DND-41 (cell line): ENCODE data around the gene SEL1L2.

ENCODE experiments used
- ATAC-seq: fragments of 200-7000 bp; cut with Tn5 transposase; 3 replicates; pipeline ENCODE4 v1.9.1; 2021; ENCODE audit warnings: low read depth; ENCODE audit not compliant: insufficient read depth
- DNase-seq: peaks from one replicate; pipeline ENCODE4 v3.0.0-alpha.2; 2020
- H2AFZ ChIP-seq: 2 replicates; pipeline ENCODE4 v1.6.0; 2012; ENCODE audit warnings: low read depth, low read length
- H3K27ac ChIP-seq: 2 replicates; pipeline ENCODE4 v1.5.1; 2012; ENCODE audit warnings: low read length, inconsistent platforms
- H3K27me3 ChIP-seq: fragments of 200-600 bp; sonication (generic); 2 replicates; pipeline ENCODE4 v1.6.0; 2012; ENCODE audit warnings: low read length, mild to moderate bottlenecking, inconsistent platforms; ENCODE audit not compliant: insufficient read depth, poor library complexity
- H3K36me3 ChIP-seq: 2 replicates; pipeline ENCODE4 v1.5.1; 2012; ENCODE audit warnings: low read length, inconsistent platforms; ENCODE audit not compliant: insufficient read depth
- H3K4me1 ChIP-seq: 2 replicates; pipeline ENCODE4 v1.5.1; 2012; ENCODE audit warnings: mild to moderate bottlenecking, low read length; ENCODE audit not compliant: insufficient read depth
- H3K4me2 ChIP-seq: 2 replicates; pipeline ENCODE4 v1.6.0; 2012; ENCODE audit warnings: mild to moderate bottlenecking, moderate library complexity, low read length, inconsistent platforms; ENCODE audit not compliant: insufficient read depth
- H3K4me3 ChIP-seq, 2 experiments: fragments of 200-600 bp in 1 of 2; shearing (Covaris generic) in 1 of 2; 2 replicates each; pipeline ENCODE4 v1.5.1; 2012 to 2016; ENCODE audit warnings: inconsistent platforms in 2 of 2, low read length in 2 of 2, mild to moderate bottlenecking in 2 of 2, low read depth in 1 of 2, moderate library complexity in 1 of 2
- H3K79me2 ChIP-seq: 2 replicates; pipeline ENCODE4 v1.6.0; 2012; ENCODE audit warnings: low read length, inconsistent platforms; ENCODE audit not compliant: insufficient read depth
- H3K9ac ChIP-seq: 2 replicates; pipeline ENCODE4 v1.6.0; 2012; ENCODE audit warnings: low read depth, mild to moderate bottlenecking, inconsistent platforms, low read length, moderate library complexity
- H3K9me3 ChIP-seq: 2 replicates; pipeline ENCODE4 v1.5.1; 2012; ENCODE audit warnings: low read length, moderate library complexity, mild to moderate bottlenecking, inconsistent platforms; ENCODE audit not compliant: insufficient read depth, severe bottlenecking
- H4K20me1 ChIP-seq: 2 replicates; pipeline ENCODE4 v1.6.0; 2012; ENCODE audit warnings: low read length; ENCODE audit not compliant: insufficient read depth
- EZH2 ChIP-seq: IDR thresholded peaks from 3 replicates; pipeline ENCODE4 v1.6.1; 2012; ENCODE audit warnings: borderline replicate concordance, low read depth, mild to moderate bottlenecking, moderate library complexity, low read length, inconsistent platforms; ENCODE audit not compliant: severe bottlenecking
- TF ChIP-seq, protein P1 (sequence below): IDR thresholded peaks from 2 replicates; pipeline ENCODE4 v1.5.1; 2012; ENCODE audit warnings: borderline replicate concordance, low read length, moderate library complexity, mild to moderate bottlenecking; ENCODE audit not compliant: poor library complexity, severe bottlenecking; ENCODE audit errors: extremely low read depth

Gene SEL1L2

GRCh38 chr20:13990465-13990864 lies at the start of gene SEL1L2:
Gene SEL1L2, minus strand, starts transcription at chr20:13990614. Its CDS starts 80 bp downstream, at chr20:13990534.
- Histone ChIP-seq H2AFZ (no peak within 1 kb of the TSS), H3K9me3 (peaks cover 27% of the 10 kb centered on the region), H3K4me1 (no peaks in the 10 kb centered on the region), H3K79me2 (no peaks in the 10 kb centered on the region), H3K27me3 (no peaks in the 10 kb centered on the region), H3K36me3 (no peaks in the 10 kb centered on the region), H3K4me2 (no peak within 1 kb of the TSS), H3K4me3 (no peak within 1 kb of the TSS), H3K9ac (no peak within 1 kb of the TSS), H4K20me1 (no peaks in the 10 kb centered on the region), H3K27ac (no peak within 1 kb of the TSS)
- DNase-seq (no peak), ATAC-seq (no peak)
- TF ChIP-seq, protein P1, sequence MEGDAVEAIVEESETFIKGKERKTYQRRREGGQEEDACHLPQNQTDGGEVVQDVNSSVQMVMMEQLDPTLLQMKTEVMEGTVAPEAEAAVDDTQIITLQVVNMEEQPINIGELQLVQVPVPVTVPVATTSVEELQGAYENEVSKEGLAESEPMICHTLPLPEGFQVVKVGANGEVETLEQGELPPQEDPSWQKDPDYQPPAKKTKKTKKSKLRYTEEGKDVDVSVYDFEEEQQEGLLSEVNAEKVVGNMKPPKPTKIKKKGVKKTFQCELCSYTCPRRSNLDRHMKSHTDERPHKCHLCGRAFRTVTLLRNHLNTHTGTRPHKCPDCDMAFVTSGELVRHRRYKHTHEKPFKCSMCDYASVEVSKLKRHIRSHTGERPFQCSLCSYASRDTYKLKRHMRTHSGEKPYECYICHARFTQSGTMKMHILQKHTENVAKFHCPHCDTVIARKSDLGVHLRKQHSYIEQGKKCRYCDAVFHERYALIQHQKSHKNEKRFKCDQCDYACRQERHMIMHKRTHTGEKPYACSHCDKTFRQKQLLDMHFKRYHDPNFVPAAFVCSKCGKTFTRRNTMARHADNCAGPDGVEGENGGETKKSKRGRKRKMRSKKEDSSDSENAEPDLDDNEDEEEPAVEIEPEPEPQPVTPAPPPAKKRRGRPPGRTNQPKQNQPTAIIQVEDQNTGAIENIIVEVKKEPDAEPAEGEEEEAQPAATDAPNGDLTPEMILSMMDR: no peak
- TF ChIP-seq EZH2: no peak

- no peak for DNase-seq
- no peak for ATAC-seq
- Histone ChIP-seq H3K27me3 (peaks cover 2% of the 10 kb centered on the region), H4K20me1 (no peaks in the 10 kb centered on the region), H3K9me3 (no peaks in the 10 kb centered on the region), H2AFZ (no peak overlapping the region), H3K79me2 (no peaks in the 10 kb centered on the region), H3K27ac (no peak overlapping the region), H3K36me3 (no peaks in the 10 kb centered on the region), H3K4me1 (no peaks in the 10 kb centered on the region), H3K4me2 (no peak overlapping the region), H3K4me3 (no peak overlapping the region), H3K9ac (no peak overlapping the region)
- TF ChIP-seq, protein P1: no peak
- TF ChIP-seq EZH2: no peak
These were observed 46.2 kb upstream of the SEL1L2 start for GRCh38 chr20:14036567-14036966.

DNA sequence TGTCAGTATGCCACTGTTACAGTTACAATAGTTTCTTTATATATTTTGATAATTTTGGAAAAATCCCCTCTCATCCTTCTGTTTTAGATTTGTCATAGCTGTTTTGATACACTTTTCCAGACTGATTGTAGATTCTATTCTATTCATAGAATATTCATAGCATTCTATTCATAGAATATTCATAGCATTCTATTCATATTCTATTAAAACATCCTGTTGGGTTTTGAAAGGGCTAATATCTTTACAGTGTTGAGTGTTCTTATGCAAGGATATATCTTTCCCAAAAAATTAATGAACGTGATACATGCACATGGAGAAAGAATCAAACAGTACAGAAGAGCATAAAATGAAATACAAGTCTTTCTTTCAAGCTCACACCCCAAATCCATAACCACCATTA lies 42.9 kb upstream of the SEL1L2 start:
- Histone ChIP-seq H3K79me2 (no peaks in the 10 kb centered on the region), H3K9ac (no peak overlapping the region), H3K36me3 (no peaks in the 10 kb centered on the region), H3K27me3 (peaks cover 3% of the 10 kb centered on the region), H3K4me1 (no peaks in the 10 kb centered on the region), H4K20me1 (no peaks in the 10 kb centered on the region), H3K27ac (no peak overlapping the region), H2AFZ (no peak overlapping the region), H3K4me2 (no peak overlapping the region), H3K4me3 (no peak overlapping the region), H3K9me3 (no peaks in the 10 kb centered on the region)
- ATAC-seq (no peak), DNase-seq (no peak)
- no peak for TF ChIP-seq EZH2
- TF ChIP-seq, protein P1: no peak

- no peaks in the 10 kb centered on the region for H3K36me3 ChIP-seq
- no peak for ATAC-seq
- no peaks in the 10 kb centered on the region for H4K20me1 ChIP-seq
- H3K9me3 ChIP-seq: no peaks in the 10 kb centered on the region
- H3K4me2 ChIP-seq: no peak overlapping the region
- no peak overlapping the region for H2AFZ ChIP-seq
- no peak overlapping the region for H3K9ac ChIP-seq
- no peak for TF ChIP-seq EZH2
- TF ChIP-seq, protein P1: no peak
- peaks cover 3% of the 10 kb centered on the region for H3K27me3 ChIP-seq
- H3K4me3 ChIP-seq: no peak overlapping the region
- H3K27ac ChIP-seq: no peak overlapping the region
- DNase-seq: no peak
- no peaks in the 10 kb centered on the region for H3K4me1 ChIP-seq
- no peaks in the 10 kb centered on the region for H3K79me2 ChIP-seq
These were observed 40.6 kb upstream of the SEL1L2 start for GRCh38 chr20:14030991-14031390.
